ENCODE measurements around the gene SPRR2B. TPM values are rescaled to one million over a fixed set of nuclear protein-coding genes. Genes with fewer than 3 reads are reported as not detected.

The SPRR2B gene
- polyA plus RNA-seq, 3 donors = not detected

DNA sequence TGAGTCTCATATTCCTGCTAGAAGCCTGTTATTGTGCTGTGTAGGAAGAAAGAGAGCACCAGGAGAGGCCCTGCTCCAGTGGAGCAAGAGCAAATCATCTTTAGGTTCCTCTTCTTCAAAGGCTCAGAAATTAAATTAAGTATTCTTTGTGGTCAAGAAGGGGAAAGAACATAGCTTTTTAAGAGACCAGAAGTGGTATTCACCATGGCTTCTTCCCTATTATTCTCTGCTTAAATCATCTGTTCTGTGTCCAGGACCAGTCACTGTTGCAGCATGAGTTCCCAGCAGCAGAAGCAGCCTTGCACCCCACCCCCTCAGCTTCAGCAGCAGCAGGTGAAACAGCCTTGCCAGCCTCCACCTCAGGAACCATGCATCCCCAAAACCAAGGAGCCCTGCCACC, 39.3 kb downstream of the SPRR2B start:
- H3K27ac Mint-ChIP-seq = no peak overlapping the region
- Histone ChIP-seq H3K4me1 (ENCODE audit: control insufficient read depth in 1 of 2, insufficient read depth in 2 of 2, low read length in 2 of 2) (no peaks in the 10 kb centered on the region), H3K4me3 (replicated peaks in 1 of 3; ENCODE audit: low read depth in 2 of 3, low read length in 3 of 3) (no peak overlapping the region), H3K9ac (ENCODE audit: insufficient read depth, low read length, poor library complexity, severe bottlenecking) (no peak overlapping the region), H3K9me3 (replicated peaks in 1 of 2; ENCODE audit: control insufficient read depth in 1 of 2, insufficient read depth in 1 of 2, low read length in 2 of 2) (no peaks in the 10 kb centered on the region), H3K27me3 (ENCODE audit: control insufficient read depth in 2 of 2, insufficient read depth in 2 of 2, low read length in 2 of 2) (no peaks in the 10 kb centered on the region), H3K79me2 (ENCODE audit: insufficient read depth, low read length) (no peaks in the 10 kb centered on the region), H3K4me2 (replicated peaks; ENCODE audit: extremely low read depth, low read length, poor library complexity, severe bottlenecking) (no peak overlapping the region), H3K36me3 (replicated peaks in 1 of 2; ENCODE audit: control insufficient read depth in 1 of 2, insufficient read depth in 2 of 2, low read length in 2 of 2) (no peaks in the 10 kb centered on the region), H3K27ac (ENCODE audit: low read depth in 1 of 2, low read length in 2 of 2) (no peak overlapping the region), H2AFZ (ENCODE audit: insufficient read depth, low read depth, low read length, poor library complexity, severe bottlenecking) (no peak overlapping the region), H4K20me1 (ENCODE audit: insufficient read depth, low read length) (no peaks in the 10 kb centered on the region)
- H3K9me3 Mint-ChIP-seq = peaks cover 0 to 4% (median 0%) of the 10 kb centered on the region in 7 donors
- H3K4me1 Mint-ChIP-seq = no peaks in the 10 kb centered on the region
- TF ChIP-seq, protein P1, sequence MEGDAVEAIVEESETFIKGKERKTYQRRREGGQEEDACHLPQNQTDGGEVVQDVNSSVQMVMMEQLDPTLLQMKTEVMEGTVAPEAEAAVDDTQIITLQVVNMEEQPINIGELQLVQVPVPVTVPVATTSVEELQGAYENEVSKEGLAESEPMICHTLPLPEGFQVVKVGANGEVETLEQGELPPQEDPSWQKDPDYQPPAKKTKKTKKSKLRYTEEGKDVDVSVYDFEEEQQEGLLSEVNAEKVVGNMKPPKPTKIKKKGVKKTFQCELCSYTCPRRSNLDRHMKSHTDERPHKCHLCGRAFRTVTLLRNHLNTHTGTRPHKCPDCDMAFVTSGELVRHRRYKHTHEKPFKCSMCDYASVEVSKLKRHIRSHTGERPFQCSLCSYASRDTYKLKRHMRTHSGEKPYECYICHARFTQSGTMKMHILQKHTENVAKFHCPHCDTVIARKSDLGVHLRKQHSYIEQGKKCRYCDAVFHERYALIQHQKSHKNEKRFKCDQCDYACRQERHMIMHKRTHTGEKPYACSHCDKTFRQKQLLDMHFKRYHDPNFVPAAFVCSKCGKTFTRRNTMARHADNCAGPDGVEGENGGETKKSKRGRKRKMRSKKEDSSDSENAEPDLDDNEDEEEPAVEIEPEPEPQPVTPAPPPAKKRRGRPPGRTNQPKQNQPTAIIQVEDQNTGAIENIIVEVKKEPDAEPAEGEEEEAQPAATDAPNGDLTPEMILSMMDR (IDR thresholded peaks at IDR 0.05) = no peak
- intact Hi-C loops (cut with micrococcal nuclease) = no loop called here
- no peaks in the 10 kb centered on the region for H3K36me3 Mint-ChIP-seq
- H3K27me3 Mint-ChIP-seq (ENCODE audit: low read depth in 3 of 3) = peaks cover 2 to 13% (median 7%) of the 10 kb centered on the region in 3 donors
- no peak overlapping the region for H3K4me3 Mint-ChIP-seq
- no peak for DNase-seq

DNA sequence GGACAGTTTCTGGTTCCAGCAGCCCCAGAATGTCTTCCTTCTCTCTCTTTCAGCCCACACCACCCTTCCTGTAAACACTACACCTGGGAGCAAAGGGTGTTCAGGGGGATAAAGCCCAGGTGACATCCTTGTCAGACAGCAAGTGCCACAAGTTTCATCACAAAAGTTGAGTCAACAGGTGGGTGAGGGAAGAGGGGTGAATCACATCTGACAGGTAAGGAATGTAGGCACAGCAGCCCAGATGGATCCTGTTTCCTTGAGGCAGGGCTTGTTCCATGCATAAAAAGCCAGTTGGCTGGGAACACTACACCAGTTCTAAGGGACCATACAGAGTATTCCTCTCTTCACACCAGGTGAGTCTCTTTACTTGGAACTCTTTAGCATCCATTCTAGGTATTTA, 40.5 kb downstream of the SPRR2B start, which contains the start of gene SPRR1B:
Gene SPRR1B (plus strand): TSS at position 309 of the 400 bp plus-strand sequence. CDS start 1,143 bp downstream, outside the sequence.
- Histone ChIP-seq H3K27ac (ENCODE audit: low read depth in 1 of 2, low read length in 2 of 2) (no peak within 1 kb of the TSS), H3K27me3 (ENCODE audit: control insufficient read depth in 2 of 2, insufficient read depth in 2 of 2, low read length in 2 of 2) (peaks cover 0 to 2% of the 10 kb centered on the region in 2 donors), H3K9ac (ENCODE audit: insufficient read depth, low read length, poor library complexity, severe bottlenecking) (no peak within 1 kb of the TSS), H3K36me3 (replicated peaks in 1 of 2; ENCODE audit: control insufficient read depth in 1 of 2, insufficient read depth in 2 of 2, low read length in 2 of 2) (no peaks in the 10 kb centered on the region), H3K4me3 (replicated peaks in 1 of 3; ENCODE audit: low read depth in 2 of 3, low read length in 3 of 3) (no peak within 1 kb of the TSS), H3K4me2 (replicated peaks; ENCODE audit: extremely low read depth, low read length, poor library complexity, severe bottlenecking) (no peak within 1 kb of the TSS), H3K4me1 (ENCODE audit: control insufficient read depth in 1 of 2, insufficient read depth in 2 of 2, low read length in 2 of 2) (no peaks in the 10 kb centered on the region), H2AFZ (ENCODE audit: insufficient read depth, low read depth, low read length, poor library complexity, severe bottlenecking) (no peak within 1 kb of the TSS), H3K79me2 (ENCODE audit: insufficient read depth, low read length) (no peaks in the 10 kb centered on the region), H3K9me3 (replicated peaks in 1 of 2; ENCODE audit: control insufficient read depth in 1 of 2, insufficient read depth in 1 of 2, low read length in 2 of 2) (no peaks in the 10 kb centered on the region), H4K20me1 (ENCODE audit: insufficient read depth, low read length) (no peaks in the 10 kb centered on the region)
- peaks cover 0 to 4% (median 0%) of the 10 kb centered on the region in 7 donors for H3K9me3 Mint-ChIP-seq
- H3K27ac Mint-ChIP-seq = peak within 1 kb of the TSS in 1 of 7 donors; percentile 63
- no peak for DNase-seq
- TF ChIP-seq, protein P1 (IDR thresholded peaks at IDR 0.05) = no peak
- H3K36me3 Mint-ChIP-seq = no peaks in the 10 kb centered on the region
- intact Hi-C loops (cut with micrococcal nuclease) = no loop called here
- H3K4me3 Mint-ChIP-seq = no peak within 1 kb of the TSS
- peaks cover 2 to 13% (median 3%) of the 10 kb centered on the region in 3 donors for H3K27me3 Mint-ChIP-seq (ENCODE audit: low read depth in 3 of 3)
- H3K4me1 Mint-ChIP-seq = no peaks in the 10 kb centered on the region
